Measurements from ENCODE around the gene MUC20.
"Not testable (repeated sequence)": the region's sequence is repeated elsewhere in the genome, so short reads cannot be mapped to it uniquely, and the experiment has no call there.

Gene MUC20

GRCh38 chr3:195737782-195738181 lies 17.0 kb downstream of the MUC20 start:
- DNase-seq (ENCODE audit: low spot score in 2 of 2); H3K36me3 ChIP-seq (replicated peaks); in situ Hi-C loops (cut with MboI; ENCODE audit: low sequenced_read_pairs): not testable (repeated sequence)

GRCh38 chr3:195738274-195739044 lies 17.7 kb downstream of the MUC20 start:
- H3K36me3 ChIP-seq (replicated peaks) = no peaks in the 10 kb centered on the region
- DNase-seq (ENCODE audit: low spot score in 2 of 2) = no peak
- no peaks in the 10 kb centered on the region for H3K9me3 ChIP-seq
- no peaks in the 10 kb centered on the region; the same call in 1 of the 2 replicates for H3K27me3 ChIP-seq (ENCODE audit: low read depth)
- no peak overlapping the region for H3K4me3 ChIP-seq
- H3K4me1 ChIP-seq = no peaks in the 10 kb centered on the region
- in situ Hi-C loops (cut with MboI; ENCODE audit: low sequenced_read_pairs) = no loop called here

More at GRCh38 chr3:195737782-195738181, 17.0 kb downstream of the MUC20 start:
- H3K9me3 ChIP-seq; H3K4me1 ChIP-seq; H3K27me3 ChIP-seq (ENCODE audit: low read depth); H3K4me3 ChIP-seq: not testable (repeated sequence)

- no peak overlapping the region for H3K4me3 ChIP-seq
- peaks cover under 1% of the 10 kb centered on the region; the same call in 1 of the 2 replicates for H3K27me3 ChIP-seq (ENCODE audit: low read depth)
- H3K4me1 ChIP-seq = no peaks in the 10 kb centered on the region
- in situ Hi-C loops (cut with MboI; ENCODE audit: low sequenced_read_pairs) = loop anchor here (10.0 kb wide), 1 partner anchor 105 kb away; no protein-coding TSS in a partner anchor
- no peaks in the 10 kb centered on the region for H3K36me3 ChIP-seq (replicated peaks)
- DNase-seq (ENCODE audit: low spot score in 2 of 2) = no peak
- no peaks in the 10 kb centered on the region for H3K9me3 ChIP-seq
Observed at GRCh38 chr3:195739561-195740111, 18.9 kb downstream of the MUC20 start.

GRCh38 chr3:195744437-195744836 lies 23.7 kb downstream of the MUC20 start:
- Histone ChIP-seq H3K4me3 (no peak overlapping the region), H3K9me3 (peaks cover 2% of the 10 kb centered on the region; the same call in 1 of the 2 replicates), H3K4me1 (peaks cover 3% of the 10 kb centered on the region), H3K27me3 (ENCODE audit: low read depth) (peaks cover 6% of the 10 kb centered on the region; the same call in 1 of the 2 replicates), H3K36me3 (replicated peaks) (no peaks in the 10 kb centered on the region)
- DNase-seq (ENCODE audit: low spot score in 2 of 2) = no peak
- in situ Hi-C loops (cut with MboI; ENCODE audit: low sequenced_read_pairs) = loop anchor here (10.0 kb wide), 1 partner anchor 100 kb away; no protein-coding TSS in a partner anchor

- DNase-seq (ENCODE audit: low spot score in 2 of 2) = no peak
- peaks cover 3% of the 10 kb centered on the region for H3K4me1 ChIP-seq
- H3K27me3 ChIP-seq (ENCODE audit: low read depth) = peaks cover 6% of the 10 kb centered on the region; the same call in 1 of the 2 replicates
- H3K36me3 ChIP-seq (replicated peaks) = no peaks in the 10 kb centered on the region
- no peak overlapping the region for H3K4me3 ChIP-seq
- H3K9me3 ChIP-seq = peaks cover 2% of the 10 kb centered on the region; the same call in 1 of the 2 replicates
- in situ Hi-C loops (cut with MboI; ENCODE audit: low sequenced_read_pairs) = loop anchor here (10.0 kb wide), 1 partner anchor 98 kb away; no protein-coding TSS in a partner anchor
Observed at GRCh38 chr3:195746346-195746745, 25.6 kb downstream of the MUC20 start.

- peaks cover 2% of the 10 kb centered on the region; the same call in 1 of the 2 replicates for H3K9me3 ChIP-seq
- H3K36me3 ChIP-seq (replicated peaks) = no peaks in the 10 kb centered on the region
- no peak for DNase-seq (ENCODE audit: low spot score in 2 of 2)
- in situ Hi-C loops (cut with MboI; ENCODE audit: low sequenced_read_pairs) = loop anchor here (10.0 kb wide), 1 partner anchor 98 kb away; no protein-coding TSS in a partner anchor
- H3K4me1 ChIP-seq = peaks cover 3% of the 10 kb centered on the region
- H3K4me3 ChIP-seq = no peak overlapping the region
- H3K27me3 ChIP-seq (ENCODE audit: low read depth) = peaks cover 6% of the 10 kb centered on the region; the same call in 1 of the 2 replicates
Observed at GRCh38 chr3:195746751-195747150, 26.0 kb downstream of the MUC20 start.

- no peak overlapping the region for H3K4me3 ChIP-seq
Observed at GRCh38 chr3:195748661-195749060, 27.9 kb downstream of the MUC20 start.

GRCh38 chr3:195749101-195749500 lies 28.3 kb downstream of the MUC20 start:
- not testable (repeated sequence) for H3K9me3 ChIP-seq; DNase-seq (ENCODE audit: low spot score in 2 of 2); H3K27me3 ChIP-seq (ENCODE audit: low read depth); H3K4me1 ChIP-seq; H3K4me3 ChIP-seq; H3K36me3 ChIP-seq (replicated peaks)
- in situ Hi-C loops (cut with MboI; ENCODE audit: low sequenced_read_pairs) = loop anchor here (10.0 kb wide), 1 partner anchor 96 kb away; no protein-coding TSS in a partner anchor

More at GRCh38 chr3:195748661-195749060, 27.9 kb downstream of the MUC20 start:
- H3K9me3 ChIP-seq = peaks cover 2% of the 10 kb centered on the region; the same call in 1 of the 2 replicates
- no peak for DNase-seq (ENCODE audit: low spot score in 2 of 2)
- in situ Hi-C loops (cut with MboI; ENCODE audit: low sequenced_read_pairs) = loop anchor here (10.0 kb wide), 1 partner anchor 96 kb away; no protein-coding TSS in a partner anchor
- H3K4me1 ChIP-seq = peaks cover 3% of the 10 kb centered on the region
- H3K27me3 ChIP-seq (ENCODE audit: low read depth) = 0 out of 2 replicates have a peak, but pooled peaks cover 6% of the 10 kb centered on the region
- no peaks in the 10 kb centered on the region for H3K36me3 ChIP-seq (replicated peaks)

- in situ Hi-C loops (cut with MboI; ENCODE audit: low sequenced_read_pairs) = no loop called here
- H3K27me3 ChIP-seq (ENCODE audit: low read depth) = peaks cover under 1% of the 10 kb centered on the region; the same call in 1 of the 2 replicates
- H3K4me1 ChIP-seq = peaks cover 3% of the 10 kb centered on the region
- H3K36me3 ChIP-seq (replicated peaks) = no peaks in the 10 kb centered on the region
- H3K4me3 ChIP-seq = no peak overlapping the region
- DNase-seq (ENCODE audit: low spot score in 2 of 2) = no peak
- H3K9me3 ChIP-seq = peaks cover 2% of the 10 kb centered on the region; the same call in 1 of the 2 replicates
Observed at GRCh38 chr3:195750797-195751520, 30.2 kb downstream of the MUC20 start.

GRCh38 chr3:195751560-195751959 lies 30.8 kb downstream of the MUC20 start:
- H3K36me3 ChIP-seq (replicated peaks) = no peaks in the 10 kb centered on the region
- peaks cover 2% of the 10 kb centered on the region; the same call in 1 of the 2 replicates for H3K9me3 ChIP-seq
- no peak overlapping the region for H3K4me3 ChIP-seq
- peaks cover 3% of the 10 kb centered on the region for H3K4me1 ChIP-seq
- peaks cover 3% of the 10 kb centered on the region; the same call in 1 of the 2 replicates for H3K27me3 ChIP-seq (ENCODE audit: low read depth)
- in situ Hi-C loops (cut with MboI; ENCODE audit: low sequenced_read_pairs) = no loop called here
- no peak for DNase-seq (ENCODE audit: low spot score in 2 of 2)

- in situ Hi-C loops (cut with MboI; ENCODE audit: low sequenced_read_pairs) = no loop called here
- Histone ChIP-seq H3K36me3 (replicated peaks) (no peaks in the 10 kb centered on the region), H3K9me3 (peaks cover 2% of the 10 kb centered on the region; the same call in 1 of the 2 replicates), H3K4me1 (peaks cover 3% of the 10 kb centered on the region), H3K4me3 (no peak overlapping the region), H3K27me3 (ENCODE audit: low read depth) (peaks cover 3% of the 10 kb centered on the region; the same call in 1 of the 2 replicates)
- no peak for DNase-seq (ENCODE audit: low spot score in 2 of 2)
Observed at GRCh38 chr3:195752066-195752465, 31.3 kb downstream of the MUC20 start.

GRCh38 chr3:195752546-195753331 lies 32.0 kb downstream of the MUC20 start:
- in situ Hi-C loops (cut with MboI; ENCODE audit: low sequenced_read_pairs) = no loop called here
- Histone ChIP-seq H3K4me3 (no peak overlapping the region), H3K4me1 (peaks cover 3% of the 10 kb centered on the region), H3K36me3 (replicated peaks) (no peaks in the 10 kb centered on the region), H3K9me3 (no peaks in the 10 kb centered on the region), H3K27me3 (ENCODE audit: low read depth) (peaks cover 6% of the 10 kb centered on the region)
- DNase-seq (ENCODE audit: low spot score in 2 of 2) = no peak

- Histone ChIP-seq H3K36me3 (replicated peaks) (no peaks in the 10 kb centered on the region), H3K27me3 (ENCODE audit: low read depth) (peaks cover 10% of the 10 kb centered on the region), H3K4me1 (no peaks in the 10 kb centered on the region), H3K4me3 (no peak overlapping the region), H3K9me3 (no peaks in the 10 kb centered on the region)
- in situ Hi-C loops (cut with MboI; ENCODE audit: low sequenced_read_pairs) = no loop called here
- no peak for DNase-seq (ENCODE audit: low spot score in 2 of 2)
Observed at GRCh38 chr3:195753581-195753980, 32.8 kb downstream of the MUC20 start.
